DMS153 treated with DMSO at 0.1 percent for 48 hours (cell line): ENCODE data around the gene CEP192.
"Not testable (repeated sequence)": the region's sequence is repeated elsewhere in the genome, so short reads cannot be mapped to it uniquely, and the experiment has no call there.

ENCODE experiments used
- DNase-seq: peaks from one replicate; lab custom pipeline; 2025; ENCODE audit not compliant: unreplicated experiment; lab: John Stamatoyannopoulos, UW

Gene CEP192

GRCh38 chr18:13026583-13027270, 35.6 kb downstream of the CEP192 start:
- DNase-seq = no peak

- DNase-seq = no peak
Measured at GRCh38 chr18:13028869-13029268, 37.7 kb downstream of the CEP192 start.

GRCh38 chr18:13032173-13032572, 41.0 kb downstream of the CEP192 start:
- no peak for DNase-seq

GRCh38 chr18:13035249-13035914, 44.2 kb downstream of the CEP192 start:
- DNase-seq = no peak

GRCh38 chr18:13036622-13037320, 45.6 kb downstream of the CEP192 start:
- no peak for DNase-seq

GRCh38 chr18:13039806-13040205, 48.6 kb downstream of the CEP192 start:
- DNase-seq = no peak

GRCh38 chr18:13043066-13043465, 51.9 kb downstream of the CEP192 start:
- DNase-seq = no peak

- no peak for DNase-seq
Measured at GRCh38 chr18:13048061-13048595, 57.0 kb downstream of the CEP192 start.

- no peak for DNase-seq
Measured at GRCh38 chr18:13051159-13051558, 60.0 kb downstream of the CEP192 start.

GRCh38 chr18:13051950-13052349, 60.8 kb downstream of the CEP192 start:
- no peak for DNase-seq

GRCh38 chr18:13054336-13054735, 63.2 kb downstream of the CEP192 start:
- DNase-seq = no peak

GRCh38 chr18:13061630-13062189, 70.5 kb downstream of the CEP192 start:
- no peak for DNase-seq

GRCh38 chr18:13067124-13067523, 76.0 kb downstream of the CEP192 start:
- no peak for DNase-seq

GRCh38 chr18:13067966-13068365, 76.8 kb downstream of the CEP192 start:
- no peak for DNase-seq

GRCh38 chr18:13070460-13070859, 79.3 kb downstream of the CEP192 start:
- no peak for DNase-seq

GRCh38 chr18:13076886-13077285, 85.7 kb downstream of the CEP192 start:
- DNase-seq = no peak

- no peak for DNase-seq
Measured at GRCh38 chr18:13077473-13077872, 86.3 kb downstream of the CEP192 start.

- not testable (repeated sequence) for DNase-seq
Measured at GRCh38 chr18:13078065-13078464, 86.9 kb downstream of the CEP192 start.

- DNase-seq = no peak
Measured at GRCh38 chr18:13086906-13087305, 95.7 kb downstream of the CEP192 start.

GRCh38 chr18:13095466-13095865, 104.3 kb downstream of the CEP192 start:
- DNase-seq = no peak

- no peak for DNase-seq
Measured at GRCh38 chr18:13096232-13096631, 105.1 kb downstream of the CEP192 start.

- DNase-seq = no peak
Measured at GRCh38 chr18:13096719-13097118, 105.6 kb downstream of the CEP192 start.
